C1 segment of cervical spinal cord (tissue), 14 donors: ENCODE results near the gene EHMT1.
"Not testable (repeated sequence)": the region's sequence is repeated elsewhere in the genome, so short reads cannot be mapped to it uniquely, and the experiment has no call there.

Source experiments
- DNase-seq, 14 donors: peaks; one replicate each; lab custom pipeline; 2025; lab: John Stamatoyannopoulos, UW

The EHMT1 gene

DNA sequence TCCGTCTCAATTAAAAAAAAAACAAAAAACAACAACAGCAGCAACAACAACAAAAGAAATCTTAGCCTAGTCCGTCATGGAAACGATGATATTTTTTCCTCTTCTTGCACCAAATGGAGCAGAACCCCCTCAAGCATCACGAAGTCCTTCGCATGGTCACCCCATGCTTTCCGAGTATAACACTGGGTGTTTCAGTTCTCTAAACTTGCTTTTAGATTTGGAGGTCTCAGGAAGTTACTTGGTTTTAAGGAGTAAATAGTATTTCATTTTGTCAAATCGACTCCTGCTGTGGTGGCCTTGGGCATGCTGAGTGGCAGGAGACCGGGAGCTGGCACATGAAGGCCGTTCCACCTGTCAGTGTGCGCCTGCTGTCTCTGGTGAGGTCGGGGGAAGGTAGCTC lies 140.3 kb downstream of the EHMT1 start:
- no peak for DNase-seq

DNA sequence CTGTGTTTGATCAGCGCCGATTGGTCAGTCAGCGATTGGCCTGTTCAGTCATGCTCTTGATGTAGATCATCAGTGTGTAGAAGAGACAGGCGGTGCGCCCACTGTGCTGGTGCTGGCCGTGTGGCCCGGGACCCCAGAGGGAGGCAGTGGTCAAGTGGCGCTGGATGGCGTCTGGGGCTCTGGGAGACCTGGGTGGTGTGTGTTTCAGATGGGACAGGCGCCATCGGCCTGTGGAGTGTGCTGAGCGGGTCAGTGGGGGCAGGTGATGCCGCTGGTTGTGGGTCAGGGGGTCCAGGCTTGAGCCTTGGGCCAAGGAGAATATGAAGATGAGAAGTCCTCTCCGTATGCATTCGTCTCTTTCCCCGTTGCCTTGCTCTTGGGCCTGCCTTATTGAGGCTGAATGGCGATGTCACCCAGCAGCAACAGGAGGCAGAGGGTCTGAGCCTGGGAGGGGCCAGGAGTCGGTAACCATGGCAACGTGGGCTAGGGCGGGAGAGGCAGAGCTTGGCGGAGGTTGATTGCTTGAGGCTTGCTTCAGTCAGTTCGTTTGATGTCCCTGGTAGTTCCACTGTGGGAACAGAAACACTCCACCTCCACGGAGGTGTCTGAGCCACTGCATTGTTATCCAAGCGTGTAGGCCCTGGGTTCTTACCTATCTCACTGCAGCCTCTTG lies 141.0 kb downstream of the EHMT1 start:
- no peak for DNase-seq

DNA sequence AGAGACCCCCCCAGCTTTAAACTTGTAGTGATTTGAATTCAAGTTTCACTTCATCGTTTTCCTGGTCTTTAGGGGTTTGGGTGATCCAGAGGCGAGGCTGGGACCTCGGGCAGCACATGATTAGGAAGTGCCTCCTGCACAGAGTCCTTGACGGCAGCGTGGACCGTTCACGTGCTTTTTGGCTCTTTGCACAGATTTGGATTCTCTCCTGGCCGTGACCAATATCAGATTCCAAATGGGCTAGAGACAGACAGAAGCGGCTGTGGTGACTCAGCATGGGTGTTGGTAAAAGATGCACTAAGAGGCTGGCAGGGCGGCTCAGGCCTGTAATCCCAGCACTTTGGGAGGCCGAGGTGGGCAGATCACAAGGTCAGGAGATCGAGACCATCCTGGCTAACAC lies 141.6 kb downstream of the EHMT1 start:
- no peak for DNase-seq

DNA sequence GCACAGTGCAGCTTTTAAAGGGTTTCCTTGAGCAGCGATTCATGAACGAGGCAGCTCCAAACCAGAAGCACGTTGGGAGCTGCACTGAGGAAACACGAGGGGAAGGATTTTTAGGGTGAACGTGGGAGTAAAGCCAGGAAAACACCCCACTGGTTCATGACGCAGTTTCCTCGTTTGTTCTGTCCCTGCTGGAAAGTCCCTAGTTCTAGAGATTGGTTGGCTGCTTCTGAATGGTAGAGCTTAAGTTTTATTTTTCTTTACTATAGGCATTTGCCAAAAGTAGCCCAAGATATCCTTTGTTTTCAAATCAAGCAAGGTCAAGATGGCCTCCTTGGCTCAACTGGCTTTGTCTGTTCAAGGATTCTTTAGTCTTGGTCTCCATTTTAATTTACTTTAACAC lies 142.2 kb downstream of the EHMT1 start:
- no peak for DNase-seq

DNA sequence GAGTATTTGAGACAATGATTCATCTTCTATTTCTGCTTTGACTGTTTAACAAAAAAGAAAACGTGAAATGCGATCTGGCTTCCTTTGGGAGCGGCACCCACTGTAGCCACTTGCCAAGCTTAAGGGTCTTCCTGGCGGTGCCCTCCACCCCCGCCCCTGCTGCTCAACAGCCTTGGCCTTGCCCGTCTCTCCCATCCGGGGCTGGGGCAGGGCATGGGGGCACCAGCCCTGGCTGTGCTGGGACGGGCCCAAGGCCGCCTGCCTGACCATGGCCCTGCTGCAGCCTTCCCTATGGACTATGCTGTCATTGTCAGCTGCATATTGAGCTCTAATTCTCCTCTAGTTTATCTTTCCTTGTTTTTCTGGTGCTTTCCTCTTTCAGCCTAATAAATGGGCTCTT lies 143.0 kb downstream of the EHMT1 start:
- DNase-seq, result no peak

DNA sequence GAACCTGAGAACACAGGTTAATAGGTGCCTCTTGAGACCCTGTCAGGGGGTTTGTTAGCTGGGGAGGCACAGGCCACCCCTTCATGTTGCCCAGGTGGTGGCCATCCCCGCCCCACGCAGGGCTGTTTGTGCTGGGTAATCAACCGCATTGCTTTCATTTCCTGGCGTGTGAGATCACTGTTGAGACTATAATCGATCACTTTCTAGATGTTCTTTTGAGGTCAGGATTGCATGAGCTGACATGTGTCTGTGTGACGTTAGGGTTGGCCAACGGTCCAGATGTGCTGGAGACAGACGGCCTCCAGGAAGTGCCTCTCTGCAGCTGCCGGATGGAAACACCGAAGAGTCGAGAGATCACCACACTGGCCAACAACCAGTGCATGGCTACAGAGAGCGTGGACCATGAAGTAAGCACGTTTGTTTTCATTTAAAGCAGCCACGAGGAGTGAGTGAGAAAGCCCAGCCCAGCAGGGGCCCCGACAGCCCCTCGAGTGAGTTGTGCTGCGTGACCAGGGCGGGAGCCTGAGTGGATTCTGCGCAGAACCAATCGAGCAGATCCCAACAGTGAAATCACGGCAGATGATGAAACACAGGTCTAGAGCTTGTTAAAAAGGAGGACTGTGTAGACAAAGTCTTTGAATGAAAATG lies 143.7 kb downstream of the EHMT1 start:
- DNase-seq, result no peak

DNA sequence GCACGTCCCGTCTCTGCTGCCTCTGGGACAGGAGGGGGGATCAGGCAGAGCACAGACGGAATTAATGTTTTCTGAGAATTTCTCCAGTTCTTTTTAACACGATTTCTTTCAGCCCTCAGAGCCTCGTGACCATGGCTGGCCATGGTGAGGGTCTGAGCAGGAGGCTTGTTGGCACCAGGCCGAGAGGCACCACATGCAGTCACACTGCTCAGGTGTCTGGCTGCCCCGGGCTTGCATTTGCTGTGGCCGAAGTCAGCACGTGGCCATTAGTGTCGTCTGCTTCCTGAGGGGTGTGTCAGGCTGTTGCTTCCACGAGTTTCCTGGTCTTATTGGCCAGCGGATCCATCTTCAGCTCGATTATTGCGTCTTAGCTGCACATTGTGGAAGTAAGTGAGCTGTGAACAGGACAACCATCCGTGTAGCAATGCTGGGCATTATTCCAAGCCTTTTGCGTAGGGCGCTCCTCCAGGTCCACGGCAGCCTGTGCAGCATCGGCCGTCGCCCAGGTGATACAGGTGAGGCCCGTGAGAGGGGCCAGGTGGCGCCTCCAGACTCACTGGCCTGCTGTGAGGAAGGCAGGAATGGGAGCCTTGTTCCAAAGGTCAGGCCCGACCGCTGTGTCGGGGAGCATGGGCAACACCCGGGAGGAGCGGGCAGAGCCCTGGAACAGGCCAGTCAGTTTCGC lies 144.6 kb downstream of the EHMT1 start:
- peak in 1 of 14 donors; percentile 5 for DNase-seq

DNA sequence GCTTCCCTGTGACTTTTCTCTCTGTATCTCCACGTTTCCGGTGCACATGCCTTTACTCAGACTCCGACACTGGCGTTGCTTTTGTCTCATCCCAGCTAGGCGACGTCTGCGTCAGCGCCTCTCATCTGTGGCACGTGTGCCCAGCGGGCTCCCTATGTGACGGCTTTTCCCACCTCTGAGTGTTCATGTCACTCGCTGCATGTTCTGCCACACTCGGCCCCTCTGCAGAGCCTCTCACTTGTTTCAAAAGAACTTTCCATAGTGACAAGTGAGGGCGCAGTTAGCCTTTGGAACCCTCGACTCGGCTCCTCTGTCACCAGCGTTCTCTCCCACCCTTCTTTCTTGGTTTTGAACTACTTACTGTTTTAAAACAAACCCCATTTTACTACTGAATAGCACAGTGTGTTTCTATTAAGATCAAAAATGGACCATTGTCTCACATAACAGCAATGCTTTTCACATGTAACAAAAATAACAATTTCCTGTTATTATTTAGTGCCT lies 145.4 kb downstream of the EHMT1 start:
- DNase-seq, result peak in 9 of 14 donors; percentile 24 to 62 (median 39)

DNA sequence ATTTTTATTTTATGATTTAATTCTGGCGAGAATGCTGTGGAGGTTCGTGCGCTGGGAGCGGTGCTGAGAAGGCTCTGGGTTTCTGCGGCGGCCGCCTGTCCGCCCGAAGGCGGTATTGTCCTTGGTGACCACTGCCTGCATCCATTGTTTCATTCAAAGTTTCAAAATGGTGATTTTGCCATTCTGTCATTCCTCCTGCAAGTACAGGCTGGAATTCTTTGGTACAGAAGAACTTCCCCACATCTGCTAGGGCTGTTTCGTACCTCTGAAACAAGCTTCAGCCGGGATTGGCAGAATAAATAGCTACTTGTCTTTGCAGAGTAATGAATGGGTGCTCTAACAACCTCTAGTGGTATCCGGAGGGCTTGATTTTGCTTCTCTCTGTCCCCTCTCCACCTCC lies 146.2 kb downstream of the EHMT1 start:
- DNase-seq, result peak in 2 of 14 donors; percentile 14 to 23

DNA sequence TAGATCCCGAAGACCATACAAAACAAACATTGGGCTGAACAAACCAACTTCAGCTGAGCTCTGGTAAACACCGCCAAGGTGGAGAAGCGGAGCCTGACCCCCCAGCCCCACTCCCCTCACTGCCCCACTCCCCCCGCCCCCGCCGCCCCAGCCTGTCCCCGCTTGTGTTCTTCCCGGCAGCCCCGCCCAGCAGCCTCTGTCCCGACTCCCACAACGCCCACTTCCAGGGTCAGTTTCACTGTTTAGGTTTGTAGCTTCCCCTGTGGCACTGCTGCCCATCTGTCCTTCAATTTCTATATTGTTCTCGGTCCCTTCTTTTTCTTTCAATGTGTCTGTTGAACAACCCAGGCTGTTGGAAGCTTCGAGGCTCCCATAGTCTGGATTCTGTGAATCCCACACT lies 146.7 kb downstream of the EHMT1 start:
- DNase-seq, result no peak

DNA sequence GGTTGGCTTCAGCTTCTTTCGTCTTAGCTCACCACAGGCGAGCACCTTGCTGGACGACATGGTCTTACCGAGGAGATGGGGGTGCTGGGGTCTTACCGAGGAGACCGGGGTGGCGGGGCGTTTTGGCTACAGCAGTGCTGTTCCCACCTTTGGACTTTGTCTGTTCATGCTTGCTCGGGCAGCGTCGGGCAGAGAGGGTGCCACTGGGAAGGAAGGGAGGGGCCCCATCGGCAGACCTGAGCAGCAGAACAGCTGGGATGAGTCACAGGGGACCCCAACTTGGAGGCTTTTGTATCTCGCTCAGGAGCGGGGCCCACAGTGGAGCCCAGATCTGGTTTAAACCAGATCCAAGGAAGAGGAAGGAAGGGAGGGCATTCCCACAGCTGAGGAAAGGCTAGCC lies 152.8 kb downstream of the EHMT1 start:
- DNase-seq, result no peak

DNA sequence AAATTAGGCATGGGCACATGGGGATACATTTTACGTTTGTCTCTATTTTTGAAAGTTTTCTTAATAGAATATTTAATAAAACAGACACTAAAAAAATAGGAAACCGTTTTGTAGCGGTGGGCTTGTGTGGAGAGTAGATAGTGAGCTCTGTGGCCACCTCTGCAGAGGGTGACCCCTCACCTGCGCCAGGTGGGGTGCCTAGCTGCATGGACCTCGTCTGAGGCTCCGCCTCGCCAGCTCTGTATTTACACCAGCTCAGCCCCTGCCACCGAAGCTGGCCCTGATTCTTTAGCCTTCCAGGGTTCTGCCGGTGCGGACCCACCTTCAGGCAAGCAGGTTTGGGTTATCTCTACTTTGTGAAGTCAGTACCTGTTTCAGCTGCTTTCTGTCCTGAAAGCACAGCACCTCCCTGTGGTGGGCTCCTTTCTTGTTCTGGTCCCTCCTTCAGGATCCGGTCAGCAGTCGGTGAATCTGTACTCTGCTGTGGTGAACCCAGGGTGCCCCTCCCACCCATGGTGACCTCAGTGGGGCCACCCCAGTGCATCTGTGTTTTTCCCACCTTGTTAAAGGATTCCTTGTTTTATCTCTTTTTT lies 153.6 kb downstream of the EHMT1 start:
- no peak for DNase-seq

DNA sequence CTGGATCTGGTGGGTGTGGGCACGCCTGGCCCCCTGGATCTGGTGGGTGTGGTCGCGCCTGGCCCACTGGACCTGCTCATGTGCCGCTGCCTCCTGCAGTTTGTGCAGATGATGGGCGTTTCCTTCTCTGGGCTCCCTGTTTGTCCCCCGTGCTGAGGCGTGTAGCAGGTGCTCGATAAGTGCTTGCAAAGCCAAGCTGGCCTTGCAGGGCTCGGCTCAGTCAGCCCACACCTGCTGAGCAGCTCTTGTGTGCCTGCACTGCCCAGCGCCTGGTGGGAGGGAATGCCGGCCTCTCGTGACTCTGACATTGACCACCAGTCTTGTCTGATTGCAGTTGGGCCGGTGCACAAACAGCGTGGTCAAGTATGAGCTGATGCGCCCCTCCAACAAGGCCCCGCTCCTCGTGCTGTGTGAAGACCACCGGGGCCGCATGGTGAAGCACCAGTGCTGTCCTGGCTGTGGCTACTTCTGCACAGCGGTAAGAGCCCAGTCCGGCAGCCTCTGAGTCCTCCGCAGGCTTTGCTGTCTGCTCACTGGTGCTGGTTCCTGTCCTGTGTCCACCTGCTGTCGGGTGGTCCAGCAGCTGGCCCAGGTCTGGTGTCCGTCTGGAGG lies 156.1 kb downstream of the EHMT1 start:
- DNase-seq, result no peak

DNA sequence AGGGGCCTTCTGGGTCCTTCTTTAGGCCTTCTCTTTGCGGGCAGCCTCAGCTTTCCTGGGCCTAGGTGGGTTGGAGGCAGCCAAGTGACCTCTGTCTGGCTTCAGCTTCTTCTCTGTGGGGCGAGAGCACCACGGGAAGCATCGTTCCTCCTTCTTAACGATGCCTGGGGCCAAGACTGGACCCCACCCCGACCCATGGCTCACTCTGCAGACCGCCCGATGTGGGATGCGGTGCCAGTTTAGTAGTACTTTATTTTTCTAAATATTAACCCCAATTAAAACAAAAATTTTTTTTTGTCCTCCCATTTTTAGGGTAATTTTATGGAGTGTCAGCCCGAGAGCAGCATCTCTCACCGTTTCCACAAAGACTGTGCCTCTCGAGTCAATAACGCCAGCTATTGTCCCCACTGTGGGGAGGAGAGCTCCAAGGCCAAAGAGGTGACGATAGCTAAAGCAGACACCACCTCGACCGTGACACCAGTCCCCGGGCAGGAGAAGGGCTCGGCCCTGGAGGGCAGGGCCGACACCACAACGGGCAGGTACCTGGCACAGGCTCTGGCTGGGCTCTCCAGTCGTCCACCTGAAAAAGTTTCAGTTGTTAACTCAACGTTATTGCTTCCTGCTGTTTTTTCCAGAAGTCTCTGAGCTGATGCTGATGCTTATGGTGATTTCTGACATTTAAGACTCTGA lies 157.6 kb downstream of the EHMT1 start:
- DNase-seq, result no peak

DNA sequence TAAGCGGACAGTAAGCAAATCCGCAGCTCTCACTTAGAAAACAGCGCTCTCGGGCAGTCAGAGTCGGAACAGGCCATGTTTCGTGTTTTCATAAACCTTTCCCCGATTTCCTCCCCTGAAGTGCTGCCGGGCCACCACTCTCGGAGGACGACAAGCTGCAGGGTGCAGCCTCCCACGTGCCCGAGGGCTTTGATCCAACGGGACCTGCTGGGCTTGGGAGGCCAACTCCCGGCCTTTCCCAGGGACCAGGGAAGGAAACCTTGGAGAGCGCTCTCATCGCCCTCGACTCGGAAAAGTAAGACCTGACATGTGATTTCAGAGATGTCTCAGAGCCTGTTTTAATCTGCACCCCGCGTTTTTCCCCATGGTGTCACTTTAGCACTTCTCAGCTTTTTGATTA lies 159.0 kb downstream of the EHMT1 start:
- no peak for DNase-seq

DNA sequence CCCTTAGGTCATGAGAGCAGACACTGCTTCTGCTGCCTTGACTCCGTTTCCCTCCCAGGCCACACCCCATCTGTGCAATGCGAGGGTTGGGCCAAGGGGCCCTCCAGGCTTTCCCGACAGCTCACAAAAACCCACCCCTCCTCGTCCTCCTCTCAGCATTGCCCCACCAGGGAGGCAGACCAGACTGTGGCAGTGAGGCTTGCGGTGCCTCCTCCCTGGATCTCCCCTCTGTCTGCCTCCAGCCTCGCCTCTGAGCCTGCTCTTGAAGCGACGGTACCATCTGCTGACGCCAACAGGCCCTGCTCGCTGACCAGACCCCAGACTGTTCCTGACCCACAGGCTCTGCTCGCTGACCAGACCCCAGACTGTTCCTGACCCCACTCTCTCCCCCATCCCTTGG lies 159.5 kb downstream of the EHMT1 start:
- no peak for DNase-seq

DNA sequence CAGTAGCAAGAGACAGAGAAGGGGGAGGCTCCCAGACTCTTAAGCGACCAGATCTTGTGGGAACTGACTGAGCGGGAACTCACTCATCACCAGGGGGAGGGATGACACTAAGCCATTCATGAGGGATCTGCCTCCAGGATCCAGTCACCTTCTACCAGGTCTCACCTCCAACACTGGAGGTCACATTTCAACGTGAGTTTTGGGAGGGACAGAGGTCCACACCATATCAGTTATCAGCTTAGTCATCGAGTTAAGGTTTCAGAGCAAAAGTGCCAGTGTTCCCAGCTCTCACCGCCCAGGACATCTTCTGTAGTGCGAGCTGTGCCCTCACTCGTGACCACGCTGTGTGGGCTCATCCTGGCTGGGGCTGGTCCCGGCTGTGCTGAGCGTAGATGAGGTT lies 160.1 kb downstream of the EHMT1 start:
- no peak for DNase-seq

DNA sequence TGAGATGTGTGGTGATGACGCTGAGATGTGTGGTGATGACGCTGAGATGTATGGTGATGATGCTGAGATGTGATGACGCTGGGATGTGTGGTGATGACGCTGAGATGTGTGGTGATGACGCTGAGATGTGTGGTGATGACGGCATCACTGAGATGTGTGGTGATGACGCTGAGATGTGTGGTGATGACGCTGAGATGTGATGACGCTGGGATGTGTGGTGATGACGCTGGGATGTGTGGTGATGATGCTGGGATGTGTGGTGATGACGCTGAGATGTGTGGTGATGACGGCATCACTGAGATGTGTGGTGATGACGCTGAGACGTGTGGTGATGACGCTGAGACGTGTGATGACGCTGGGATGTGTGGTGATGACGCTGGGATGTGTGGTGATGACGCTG lies 161.2 kb downstream of the EHMT1 start:
- DNase-seq, result not testable (repeated sequence)

DNA sequence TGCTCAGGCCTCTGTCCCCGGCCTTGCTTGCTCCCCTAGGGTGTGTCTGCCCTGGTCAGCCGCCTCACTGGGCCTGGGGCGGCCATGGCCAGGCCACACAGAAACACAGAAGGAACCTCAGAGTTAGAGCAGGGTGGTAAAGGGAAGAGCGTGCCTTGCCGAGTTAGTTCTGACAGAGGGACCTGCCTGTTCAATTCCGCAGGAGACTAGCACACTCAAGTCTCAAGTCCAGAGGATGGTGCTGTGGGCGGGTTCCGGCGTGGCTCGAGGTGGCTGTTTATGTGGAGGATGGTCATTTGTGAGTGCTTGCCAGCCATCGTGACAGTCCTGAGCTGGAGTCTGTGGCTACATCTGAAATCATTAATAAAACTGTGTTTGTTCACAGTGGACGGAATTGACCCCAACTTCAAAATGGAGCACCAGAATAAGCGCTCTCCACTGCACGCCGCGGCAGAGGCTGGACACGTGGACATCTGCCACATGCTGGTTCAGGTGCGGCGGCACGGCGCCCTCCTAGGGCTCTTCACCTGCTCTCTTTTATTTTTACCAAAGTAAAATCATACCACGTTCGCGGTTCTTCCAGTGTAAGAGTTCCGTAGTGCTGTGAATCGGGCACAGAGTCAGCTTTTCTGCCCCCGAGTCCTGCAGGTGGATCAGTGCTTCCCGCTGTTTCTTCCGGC lies 163.2 kb downstream of the EHMT1 start:
- no peak for DNase-seq

DNA sequence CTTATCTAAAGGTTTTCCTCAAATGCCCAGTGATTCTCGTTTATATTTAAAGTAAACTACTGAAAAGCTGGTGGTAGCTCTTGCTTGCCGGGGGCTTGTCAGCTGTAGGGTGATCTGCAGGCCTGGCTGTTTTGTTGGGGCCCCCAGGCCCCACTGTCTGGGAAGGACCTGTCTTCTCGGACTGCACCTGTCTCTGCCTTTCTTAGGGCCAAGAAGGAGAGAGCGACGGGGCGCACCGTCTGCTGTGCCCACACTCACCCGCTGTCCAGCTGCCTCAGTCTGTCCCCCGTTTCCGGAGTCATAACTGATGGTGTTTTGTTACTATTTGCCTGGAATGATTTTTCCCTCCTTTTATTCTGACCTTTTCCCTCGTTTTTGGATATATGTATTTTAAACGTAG lies 164.7 kb downstream of the EHMT1 start:
- DNase-seq, result no peak

DNA sequence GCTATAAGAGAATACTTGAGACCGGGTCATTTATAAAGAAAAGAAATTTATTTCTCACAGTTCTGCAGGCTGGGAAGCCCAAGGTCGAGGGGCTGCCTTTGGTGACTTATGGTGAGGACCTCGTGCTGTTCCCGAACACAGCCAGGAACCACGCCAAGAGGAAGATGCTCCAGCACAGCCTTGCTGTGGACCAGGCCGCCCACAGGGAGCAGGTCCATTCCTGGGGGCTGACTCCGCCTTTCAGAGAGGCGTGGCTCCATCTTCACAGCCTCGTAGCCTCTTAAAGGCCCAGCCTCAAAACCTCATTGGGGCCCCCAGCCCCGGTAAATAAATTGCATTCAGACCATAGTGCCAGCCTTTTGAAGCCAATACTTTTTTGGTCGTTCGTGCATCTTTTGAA lies 165.2 kb downstream of the EHMT1 start:
- DNase-seq, result no peak
